Right lobe of liver (tissue), 6 donors: ENCODE results near the gene SH3RF3. TPM values are rescaled to one million over a fixed set of nuclear protein-coding genes. Genes with fewer than 3 reads are reported as not detected.

Experiments
- ATAC-seq, 4 donors: fragments of 200-7000 bp; cut with Tn5 transposase; one replicate each; pipeline ENCODE4 v1.9.1; 2020; ENCODE audit warnings: mild to moderate bottlenecking in 4 of 4, moderate library complexity in 4 of 4
- DNase-seq, 3 donors: peaks; one replicate each; pipeline ENCODE4 v3.0.0-alpha.2; 2020
- H3K27ac ChIP-seq, 3 donors: fragments of 200-600 bp; one replicate each; pipeline ENCODE4 v1.8.0; 2022
- H3K27me3 ChIP-seq, 2 donors: fragments of 200-600 bp; one replicate each; pipeline ENCODE4 v1.8.0; 2022
- H3K36me3 ChIP-seq, 4 donors: fragments of 200-600 bp; sonication (generic) in 1 of 4; one replicate each; pipeline versions ENCODE4 v1.5.1 to v1.8.0; 2017 to 2022; ENCODE audit warnings: control low read depth in 1 of 4
- H3K4me1 ChIP-seq, 4 donors: fragments of 200-600 bp; sonication (generic) in 1 of 4; one replicate each; pipeline versions ENCODE4 v1.5.1 to v1.8.0; 2017 to 2022; ENCODE audit warnings: control low read depth in 1 of 4
- H3K4me3 ChIP-seq, 3 donors: fragments of 200-600 bp; one replicate each; pipeline ENCODE4 v1.8.0; 2022
- H3K9me3 ChIP-seq, 4 donors: fragments of 200-600 bp; sonication (generic) in 1 of 4; one replicate each; pipeline versions ENCODE4 v1.5.1 to v1.8.0; 2017 to 2022; ENCODE audit warnings: control low read depth in 1 of 4
- POLR2A ChIP-seq: fragments of 450-650 bp; IDR thresholded peaks from one replicate; pipeline ENCODE4 v1.6.1; 2017; ENCODE audit warnings: antibody characterized with exemption, mild to moderate bottlenecking
- WGBS: methylation state at CpG from one replicate; pipeline ENCODE4 v1.1.6; 2018; ENCODE audit warnings: low coverage, low lambda C conversion rate; ENCODE audit not compliant: insufficient coverage; ENCODE audit errors: missing lambda C conversion rate; 5-methylcytosine and 5-hydroxymethylcytosine counted together
- intact Hi-C, 2 donors: fragments of 100-400 bp; cut with DNase I; formaldehyde crosslinking; loops; one replicate each; pipeline versions ENCODE4 v1.11.2 to v1.14.1; 2022
- total RNA-seq, 6 experiments: library from RNA; depleted of rRNA in 2 of 6; stranded (reverse); fragments of >200 nt in 2 of 6; fragmentation: NEBNext Ultra II Directional in 3 of 6; extraction: Animal tissue kit (Norgen Biotek cat#: 25700) in 3 of 6; gene quantifications; one replicate each; pipeline versions ENCODE4 v1.1.0 to v1.2.4, GENCODE V29; 2016 to 2023
- TF ChIP-seq, protein P1 (sequence below), 4 donors: fragments of 200-600 bp in 3 of 4; fragments of 450-650 bp in 1 of 4; IDR thresholded peaks; one replicate each; pipeline versions ENCODE4 v1.5.1 to v1.8.0; 2016 to 2022; ENCODE audit warnings: antibody characterized with exemption in 4 of 4, mild to moderate bottlenecking in 2 of 4
- donor health status: DM: no; HTN: yes; CAD: no.
- donor health status: DM: no; HTN: no; CAD: no.
- donor health status: DM: no; HTN: no; CAD: no.
- donor health status: DM: no; HTN: yes; CAD: no.
- donor health status: DM: no; HTN: yes; CAD: no.

SH3RF3 gene
- total RNA-seq, 6 experiments from 2014 or later: 0.68 to 1.6 (median 1.2) TPM

- Histone ChIP-seq H3K36me3 (no peaks in the 10 kb centered on the region), H3K27me3 (no peaks in the 10 kb centered on the region), H3K9me3 (no peaks in the 10 kb centered on the region), H3K4me3 (no peak overlapping the region), H3K27ac (no peak overlapping the region), H3K4me1 (no peaks in the 10 kb centered on the region)
- no peak for ATAC-seq
- intact Hi-C loops: no loop called here
- 85% methylated on average over 6 of the region's 12 CpGs for WGBS
- TF ChIP-seq, protein P1, sequence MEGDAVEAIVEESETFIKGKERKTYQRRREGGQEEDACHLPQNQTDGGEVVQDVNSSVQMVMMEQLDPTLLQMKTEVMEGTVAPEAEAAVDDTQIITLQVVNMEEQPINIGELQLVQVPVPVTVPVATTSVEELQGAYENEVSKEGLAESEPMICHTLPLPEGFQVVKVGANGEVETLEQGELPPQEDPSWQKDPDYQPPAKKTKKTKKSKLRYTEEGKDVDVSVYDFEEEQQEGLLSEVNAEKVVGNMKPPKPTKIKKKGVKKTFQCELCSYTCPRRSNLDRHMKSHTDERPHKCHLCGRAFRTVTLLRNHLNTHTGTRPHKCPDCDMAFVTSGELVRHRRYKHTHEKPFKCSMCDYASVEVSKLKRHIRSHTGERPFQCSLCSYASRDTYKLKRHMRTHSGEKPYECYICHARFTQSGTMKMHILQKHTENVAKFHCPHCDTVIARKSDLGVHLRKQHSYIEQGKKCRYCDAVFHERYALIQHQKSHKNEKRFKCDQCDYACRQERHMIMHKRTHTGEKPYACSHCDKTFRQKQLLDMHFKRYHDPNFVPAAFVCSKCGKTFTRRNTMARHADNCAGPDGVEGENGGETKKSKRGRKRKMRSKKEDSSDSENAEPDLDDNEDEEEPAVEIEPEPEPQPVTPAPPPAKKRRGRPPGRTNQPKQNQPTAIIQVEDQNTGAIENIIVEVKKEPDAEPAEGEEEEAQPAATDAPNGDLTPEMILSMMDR (IDR thresholded peaks at IDR 0.05): no peak
- TF ChIP-seq POLR2A: no peak
- DNase-seq: no peak
Measured at GRCh38 chr2:109473616-109474318, 344.8 kb downstream of the SH3RF3 start.

GRCh38 chr2:109474319-109474825, 345.4 kb downstream of the SH3RF3 start:
- 20% methylated on average over 1 of the region's 11 CpGs for WGBS
- TF ChIP-seq, protein P1 (IDR thresholded peaks at IDR 0.05): no peak
- TF ChIP-seq POLR2A: no peak
- Histone ChIP-seq H3K27me3 (no peaks in the 10 kb centered on the region), H3K4me1 (no peaks in the 10 kb centered on the region), H3K27ac (no peak overlapping the region), H3K4me3 (no peak overlapping the region), H3K36me3 (no peaks in the 10 kb centered on the region), H3K9me3 (no peaks in the 10 kb centered on the region)
- DNase-seq: no peak
- ATAC-seq: no peak
- intact Hi-C loops: no loop called here

DNA sequence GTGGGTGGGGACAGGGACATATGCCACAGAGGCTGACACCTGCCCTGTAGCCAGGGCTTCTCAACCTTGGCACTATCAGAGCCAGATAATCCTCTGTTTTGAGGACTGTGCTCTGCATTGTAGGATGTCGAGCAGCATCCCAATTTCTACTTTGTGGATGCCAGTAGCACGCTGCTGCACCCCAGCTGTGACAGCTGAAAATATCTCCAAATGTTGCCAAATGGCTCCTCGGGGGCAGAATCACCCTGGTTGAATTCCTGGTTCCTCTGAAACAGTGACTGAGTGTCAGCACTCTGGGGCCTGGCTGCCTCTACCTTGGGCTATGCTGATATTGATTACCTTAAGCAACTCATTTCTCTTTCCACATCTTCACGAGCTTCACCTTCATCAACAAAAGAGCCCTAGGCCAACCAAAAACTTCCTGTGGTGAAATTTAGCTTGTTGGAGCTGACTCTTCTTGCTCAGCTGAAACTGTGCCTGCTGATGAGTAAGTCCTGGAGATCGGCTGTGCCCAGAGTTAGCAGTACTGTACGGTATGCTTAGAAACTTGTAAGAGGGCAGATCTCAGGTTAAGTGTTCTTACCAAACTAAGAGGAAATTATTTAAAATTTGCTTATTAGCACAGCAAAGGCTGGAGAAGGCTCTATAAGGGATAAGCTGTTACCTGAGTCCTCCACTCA, 346.7 kb downstream of the SH3RF3 start:
- ATAC-seq: no peak
- Histone ChIP-seq H3K27ac (no peak overlapping the region), H3K27me3 (no peaks in the 10 kb centered on the region), H3K9me3 (no peaks in the 10 kb centered on the region), H3K4me3 (no peak overlapping the region), H3K36me3 (no peaks in the 10 kb centered on the region), H3K4me1 (peaks cover 0 to 4% (median 0%) of the 10 kb centered on the region in 4 donors)
- 74% methylated on average over 4 of the region's 6 CpGs for WGBS
- no peak for TF ChIP-seq POLR2A
- intact Hi-C loops: no loop called here
- no peak for DNase-seq

DNA sequence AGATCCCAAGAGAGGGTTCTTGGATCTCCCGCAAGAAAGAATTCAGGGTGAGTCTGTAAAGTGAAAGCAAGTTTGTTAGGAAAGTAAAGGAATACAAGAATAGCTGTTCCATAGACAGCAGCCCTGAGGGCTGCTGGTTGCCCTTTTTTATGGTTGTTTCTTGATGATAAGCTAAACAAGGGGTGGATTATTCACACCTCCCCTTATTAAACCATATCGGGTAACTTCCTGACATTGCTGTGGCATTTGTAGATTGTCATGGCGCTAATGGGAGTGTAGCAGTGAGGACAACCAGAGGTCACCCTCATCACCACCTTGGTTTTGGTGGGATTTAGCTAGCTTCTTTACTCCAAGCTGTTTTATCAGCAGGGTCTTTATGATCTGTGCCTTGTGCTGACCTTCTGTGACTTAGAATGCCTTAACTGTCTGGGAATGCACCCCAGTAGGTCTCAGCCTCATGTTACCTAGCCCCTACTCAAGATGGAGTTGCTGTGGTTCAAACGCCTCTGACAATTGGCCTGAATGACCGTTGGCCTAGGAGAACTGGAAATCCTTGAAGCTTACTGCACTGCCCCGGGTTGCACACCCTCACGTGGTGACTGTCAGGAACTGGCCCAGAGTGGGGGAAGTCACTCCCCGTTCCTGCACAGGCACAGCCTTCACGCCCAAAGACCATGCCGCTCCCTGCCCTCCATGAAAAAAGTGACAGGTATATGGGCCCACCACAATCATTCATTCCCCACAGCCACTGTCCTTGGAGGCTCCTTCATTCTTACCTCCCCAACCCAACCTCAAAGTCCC, 347.8 kb downstream of the SH3RF3 start:
- DNase-seq: no peak
- H3K4me1 ChIP-seq: peaks cover 0 to 15% (median 0%) of the 10 kb centered on the region in 4 donors
- TF ChIP-seq, protein P1 (IDR thresholded peaks at IDR 0.05): no peak
- no peak for TF ChIP-seq POLR2A
- WGBS: 79% methylated on average over 5 of the region's 10 CpGs
- no peak overlapping the region for H3K27ac ChIP-seq
- no peak overlapping the region for H3K4me3 ChIP-seq
- no peaks in the 10 kb centered on the region for H3K9me3 ChIP-seq
- no peak for ATAC-seq
- intact Hi-C loops: no loop called here
- H3K36me3 ChIP-seq: no peaks in the 10 kb centered on the region
- H3K27me3 ChIP-seq: no peaks in the 10 kb centered on the region
